H9 (cell line): ENCODE data around the gene AFF2. TPM values are rescaled to one million over a fixed set of nuclear protein-coding genes. Genes with fewer than 3 reads are reported as not detected.

Source experiments
- DNase-seq: peaks from one replicate; pipeline ENCODE4 v3.0.0-alpha.2; 2017
- H2AFZ ChIP-seq: one replicate; pipeline ENCODE4 v1.6.1; 2013; ENCODE audit warnings: mild to moderate bottlenecking, low read length, control low read depth, moderate library complexity
- H2AK5ac ChIP-seq: 2 replicates; pipeline ENCODE4 v1.6.1; 2013; ENCODE audit warnings: low read length, control low read depth, mixed read lengths; ENCODE audit not compliant: insufficient read length
- H2BK120ac ChIP-seq: one replicate; pipeline ENCODE4 v1.6.1; 2013; ENCODE audit warnings: low read depth, mild to moderate bottlenecking, low read length, control low read depth, inconsistent platforms; ENCODE audit not compliant: poor library complexity, severe bottlenecking
- H2BK12ac ChIP-seq: 2 replicates; pipeline ENCODE4 v1.6.1; 2013; ENCODE audit warnings: low read length, control low read depth, mixed read lengths, low read depth; ENCODE audit not compliant: insufficient read length
- H2BK15ac ChIP-seq: 2 replicates; pipeline ENCODE4 v1.6.1; 2013; ENCODE audit warnings: low read depth, low read length, control low read depth
- H2BK20ac ChIP-seq: one replicate; pipeline ENCODE4 v1.6.1; 2013; ENCODE audit warnings: low read depth, mild to moderate bottlenecking, low read length, control low read depth, inconsistent platforms; ENCODE audit not compliant: poor library complexity, severe bottlenecking
- H2BK5ac ChIP-seq: 2 replicates; pipeline ENCODE4 v1.6.1; 2013; ENCODE audit warnings: low read length, control low read depth, mixed read lengths; ENCODE audit not compliant: insufficient read length
- H3K14ac ChIP-seq: 2 replicates; pipeline ENCODE4 v1.6.1; 2013; ENCODE audit warnings: low read length, control low read depth; ENCODE audit not compliant: insufficient read depth
- H3K18ac ChIP-seq: 2 replicates; pipeline ENCODE4 v1.6.1; 2013; ENCODE audit warnings: low read depth, mild to moderate bottlenecking, mixed read lengths, low read length, control low read depth; ENCODE audit not compliant: insufficient read length
- H3K23ac ChIP-seq: 2 replicates; pipeline ENCODE4 v1.6.1; 2013; ENCODE audit warnings: low read length, control low read depth, mixed read lengths, low read depth; ENCODE audit not compliant: insufficient read length
- H3K23me2 ChIP-seq: 2 replicates; pipeline ENCODE4 v1.6.1; 2013; ENCODE audit warnings: low read depth, mild to moderate bottlenecking, mixed read lengths, low read length, control low read depth; ENCODE audit not compliant: insufficient read length, poor library complexity, severe bottlenecking
- H3K27ac ChIP-seq: 2 replicates; pipeline ENCODE4 v1.5.1; 2013; ENCODE audit warnings: low read length, control low read depth, mixed read lengths, low read depth; ENCODE audit not compliant: insufficient read length
- H3K27me3 ChIP-seq: 2 replicates; pipeline ENCODE4 v1.6.1; 2013; ENCODE audit warnings: low read length, control low read depth, inconsistent platforms; ENCODE audit not compliant: insufficient read depth
- H3K4ac ChIP-seq: 2 replicates; pipeline ENCODE4 v1.6.1; 2013; ENCODE audit warnings: low read depth, mild to moderate bottlenecking, control low read depth, inconsistent platforms, low read length, moderate library complexity
- H3K4me1 ChIP-seq: 2 replicates; pipeline ENCODE4 v1.6.1; 2013; ENCODE audit warnings: low read length, control low read depth, inconsistent platforms; ENCODE audit not compliant: insufficient read depth
- H3K4me2 ChIP-seq: 2 replicates; pipeline ENCODE4 v1.6.1; 2013; ENCODE audit warnings: low read length, control low read depth, mixed read lengths; ENCODE audit not compliant: insufficient read length, insufficient read depth
- H3K56ac ChIP-seq: 2 replicates; pipeline ENCODE4 v1.6.1; 2013; ENCODE audit warnings: low read depth, mild to moderate bottlenecking, mixed read lengths, low read length, control low read depth; ENCODE audit not compliant: insufficient read length
- H3K79me1 ChIP-seq: 2 replicates; pipeline ENCODE4 v1.6.1; 2013; ENCODE audit warnings: low read depth, mild to moderate bottlenecking, moderate library complexity, low read length, control low read depth, inconsistent platforms; ENCODE audit not compliant: insufficient read depth, poor library complexity, severe bottlenecking
- H3K79me2 ChIP-seq: 2 replicates; pipeline ENCODE4 v1.6.1; 2013; ENCODE audit warnings: low read length, control low read depth, inconsistent platforms; ENCODE audit not compliant: insufficient read depth
- H3K9ac ChIP-seq: 2 replicates; pipeline ENCODE4 v1.6.1; 2013; ENCODE audit warnings: low read length, control low read depth, mixed read lengths; ENCODE audit not compliant: insufficient read length; ENCODE audit errors: extremely low read depth
- H3K9me3 ChIP-seq: one replicate; pipeline ENCODE4 v1.6.1; 2013; ENCODE audit warnings: low read depth, low read length, inconsistent platforms; ENCODE audit not compliant: control insufficient read depth
- H3T11ph ChIP-seq: one replicate; pipeline ENCODE4 v1.6.1; 2013; ENCODE audit warnings: mild to moderate bottlenecking, low read length, control low read depth, inconsistent platforms
- H4K20me1 ChIP-seq: one replicate; pipeline ENCODE4 v1.6.1; 2013; ENCODE audit not compliant: control insufficient read depth, insufficient read length, insufficient read depth
- H4K5ac ChIP-seq: 2 replicates; pipeline ENCODE4 v1.6.1; 2013; ENCODE audit warnings: low read depth, mild to moderate bottlenecking, mixed read lengths, low read length, control low read depth; ENCODE audit not compliant: insufficient read length
- H4K8ac ChIP-seq: replicated peaks from 2 replicates; pipeline ENCODE4 v1.6.1; 2013; ENCODE audit warnings: low read length, control low read depth, mixed read lengths, low read depth; ENCODE audit not compliant: insufficient read length
- H4K91ac ChIP-seq: 2 replicates; pipeline ENCODE4 v1.6.1; 2013; ENCODE audit warnings: low read depth, mild to moderate bottlenecking, moderate library complexity, mixed read lengths, low read length, control low read depth; ENCODE audit not compliant: insufficient read length
- H3K27ac Mint-ChIP-seq, 3 experiments: 2 replicates in 2 of 3; 3 replicates in 1 of 3; pipeline ENCODE4 v1.8.0; 2020 to 2021; ENCODE audit warnings: mixed read lengths in 3 of 3, mild to moderate bottlenecking in 1 of 3, moderate library complexity in 1 of 3
- H3K27me3 Mint-ChIP-seq: 2 replicates; pipeline ENCODE4 v1.8.0; 2021; ENCODE audit warnings: low read depth, mild to moderate bottlenecking, moderate library complexity, mixed read lengths
- H3K36me3 Mint-ChIP-seq, 3 experiments: 2 replicates in 2 of 3; 3 replicates in 1 of 3; pipeline ENCODE4 v1.8.0; 2020 to 2021; ENCODE audit warnings: low read depth in 3 of 3, mixed read lengths in 3 of 3; ENCODE audit not compliant: insufficient read depth in 1 of 3
- H3K4me1 Mint-ChIP-seq, 2 experiments: 2 replicates each; pipeline ENCODE4 v1.8.0; 2020; ENCODE audit warnings: mixed read lengths in 2 of 2
- H3K4me3 Mint-ChIP-seq, 2 experiments: 2 replicates in 1 of 2; 3 replicates in 1 of 2; pipeline ENCODE4 v1.8.0; 2020 to 2021; ENCODE audit warnings: mild to moderate bottlenecking in 2 of 2, mixed read lengths in 2 of 2, moderate library complexity in 1 of 2
- H3K9me3 Mint-ChIP-seq, 2 experiments: 2 replicates in 1 of 2; 3 replicates in 1 of 2; pipeline ENCODE4 v1.8.0; 2020; ENCODE audit warnings: mild to moderate bottlenecking in 2 of 2, mixed read lengths in 2 of 2, moderate library complexity in 1 of 2
- WGBS: extraction: QIAGEN DNeasy Blood & Tissue Kit; methylation state at CpG from one replicate; pipeline ENCODE4 v1.1.7; 2013; ENCODE audit warnings: missing lambda C conversion rate, low lambda C conversion rate, mixed read lengths; ENCODE audit not compliant: insufficient read length; ENCODE audit errors: extremely low coverage; 5-methylcytosine and 5-hydroxymethylcytosine counted together
- long read RNA-seq: library from polyadenylated mRNA; unstranded; transcript quantifications from one replicate; pipeline ENCODE4 v2.0.0, GENCODE V29; 2020
- total RNA-seq: library from RNA; stranded (reverse); gene quantifications from 2 replicates; pipeline ENCODE4 v1.2.1, GENCODE V29; 2021
- TF ChIP-seq, protein P1 (sequence below): fragments of 200-600 bp; sonication (generic); conservative IDR thresholded peaks from 3 replicates; pipeline ENCODE4 v1.8.0; 2021; ENCODE audit warnings: antibody characterized with exemption, mild to moderate bottlenecking

Gene AFF2
- 14.6 and 15.7 TPM in 2 replicates for total RNA-seq
- long read RNA-seq, partial matches to known transcripts = 2 of 4 reads
- long read RNA-seq, other reads (novel, unspliced or antisense) = 2 of 4 reads

DNA sequence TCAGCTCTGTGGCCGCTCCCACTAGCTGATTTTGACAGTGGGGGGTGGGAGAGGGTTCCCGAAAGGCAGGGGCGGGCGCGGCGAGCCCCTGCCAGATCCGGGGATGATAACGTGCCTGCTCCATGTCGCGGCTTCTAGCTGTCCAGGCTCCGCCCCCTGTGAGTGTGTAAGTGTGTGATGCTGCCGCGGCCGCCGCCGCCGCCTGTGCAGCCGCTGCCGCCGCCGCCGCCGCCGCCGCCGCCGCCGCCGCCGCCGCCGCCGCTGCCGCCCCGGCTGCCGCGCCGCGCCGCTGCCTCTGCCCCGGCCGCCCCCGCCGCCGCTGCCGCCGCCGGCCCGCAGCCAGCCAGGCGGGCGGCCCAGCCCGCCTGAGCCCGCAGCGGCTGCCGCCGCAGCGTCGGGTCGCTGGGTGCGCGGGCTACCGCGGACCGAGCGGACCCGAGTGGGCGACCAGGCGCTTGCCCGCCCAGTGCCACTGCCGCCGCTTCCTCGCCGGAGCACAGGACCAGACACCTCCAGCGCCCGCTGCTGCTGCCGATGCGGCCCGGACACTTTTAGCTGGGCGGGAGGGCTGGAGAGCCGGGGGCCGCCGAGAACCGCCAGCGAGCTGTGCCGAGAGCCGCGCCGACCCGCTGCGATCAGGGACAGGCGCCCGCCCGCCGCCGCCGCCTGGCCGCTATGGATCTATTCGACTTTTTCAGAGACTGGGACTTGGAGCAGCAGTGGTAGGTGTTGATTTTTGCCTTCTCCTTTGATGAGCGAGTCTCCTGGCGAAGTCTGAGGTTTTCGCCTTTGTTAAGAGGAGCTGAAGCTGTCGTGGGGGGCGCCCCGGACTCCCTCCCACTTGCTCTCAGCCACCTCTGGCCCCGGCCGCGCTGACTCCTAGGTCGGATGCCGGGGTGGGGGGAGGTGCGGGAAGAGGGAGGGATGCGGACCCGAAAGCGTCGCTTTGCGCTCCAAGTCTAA is at the start of gene AFF2:
TSS of gene AFF2 (plus strand) at position 195 of the 963 bp plus-strand sequence. CDS start at position 676, 481 bp downstream.
- Mint-ChIP-seq H3K27me3 (peaks cover 13% of the 10 kb centered on the region), H3K27ac (no peak within 1 kb of the TSS), H3K4me1 (peaks cover 26 to 29% of the 10 kb centered on the region in 2 experiments), H3K36me3 (peaks cover 0 to 3% (median 3%) of the 10 kb centered on the region in 3 experiments; a peak in 4 of 7 replicates), H3K9me3 (peaks cover 46 to 61% of the 10 kb centered on the region in 2 experiments), H3K4me3 (peak within 1 kb of the TSS; percentile 76 to 88)
- no CpG with 5 or more reads among the region's 115 CpGs for WGBS
- H3K4me1 ChIP-seq = no peaks in the 10 kb centered on the region; the same call in 1 of the 2 replicates
- H3K18ac ChIP-seq = peak within 1 kb of the TSS; percentile 34
- no peak within 1 kb of the TSS for H2BK12ac ChIP-seq
- H3K23me2 ChIP-seq = peaks cover 13% of the 10 kb centered on the region
- H3K9me3 ChIP-seq = peaks cover 30% of the 10 kb centered on the region
- H4K91ac ChIP-seq = no peak within 1 kb of the TSS
- no peaks in the 10 kb centered on the region for H3K79me1 ChIP-seq
- no peak within 1 kb of the TSS for H2AK5ac ChIP-seq
- H3K14ac ChIP-seq = peak within 1 kb of the TSS; percentile 75; the same call in 1 of the 2 replicates
- H3K56ac ChIP-seq = no peak within 1 kb of the TSS
- H3K4ac ChIP-seq = no peak within 1 kb of the TSS
- H3K9ac ChIP-seq = no peak within 1 kb of the TSS
- H4K5ac ChIP-seq = no peak within 1 kb of the TSS
- no peak within 1 kb of the TSS for H3T11ph ChIP-seq
- H3K27ac ChIP-seq = no peak within 1 kb of the TSS
- no peak within 1 kb of the TSS for H2BK120ac ChIP-seq
- no peaks in the 10 kb centered on the region; the same call in 1 of the 2 replicates for H3K27me3 ChIP-seq
- H3K4me2 ChIP-seq = peak within 1 kb of the TSS; percentile 73
- H4K8ac ChIP-seq = no peak within 1 kb of the TSS
- no peak within 1 kb of the TSS for H2BK20ac ChIP-seq
- H3K79me2 ChIP-seq = no peaks in the 10 kb centered on the region
- no peak within 1 kb of the TSS for H2BK15ac ChIP-seq
- TF ChIP-seq, protein P1, sequence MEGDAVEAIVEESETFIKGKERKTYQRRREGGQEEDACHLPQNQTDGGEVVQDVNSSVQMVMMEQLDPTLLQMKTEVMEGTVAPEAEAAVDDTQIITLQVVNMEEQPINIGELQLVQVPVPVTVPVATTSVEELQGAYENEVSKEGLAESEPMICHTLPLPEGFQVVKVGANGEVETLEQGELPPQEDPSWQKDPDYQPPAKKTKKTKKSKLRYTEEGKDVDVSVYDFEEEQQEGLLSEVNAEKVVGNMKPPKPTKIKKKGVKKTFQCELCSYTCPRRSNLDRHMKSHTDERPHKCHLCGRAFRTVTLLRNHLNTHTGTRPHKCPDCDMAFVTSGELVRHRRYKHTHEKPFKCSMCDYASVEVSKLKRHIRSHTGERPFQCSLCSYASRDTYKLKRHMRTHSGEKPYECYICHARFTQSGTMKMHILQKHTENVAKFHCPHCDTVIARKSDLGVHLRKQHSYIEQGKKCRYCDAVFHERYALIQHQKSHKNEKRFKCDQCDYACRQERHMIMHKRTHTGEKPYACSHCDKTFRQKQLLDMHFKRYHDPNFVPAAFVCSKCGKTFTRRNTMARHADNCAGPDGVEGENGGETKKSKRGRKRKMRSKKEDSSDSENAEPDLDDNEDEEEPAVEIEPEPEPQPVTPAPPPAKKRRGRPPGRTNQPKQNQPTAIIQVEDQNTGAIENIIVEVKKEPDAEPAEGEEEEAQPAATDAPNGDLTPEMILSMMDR = no peak
- H4K20me1 ChIP-seq = no peaks in the 10 kb centered on the region
- DNase-seq = peak; percentile 26
- H3K23ac ChIP-seq = no peak within 1 kb of the TSS
- H2AFZ ChIP-seq = no peak within 1 kb of the TSS
- no peak within 1 kb of the TSS for H2BK5ac ChIP-seq
